GM08714 (cell line): ENCODE results near the gene PKP2.

Source experiments
- H3K4me3 ChIP-seq: fragments of 200-500 bp; sonication (Bioruptor generic); 2 replicates; pipeline ENCODE4 v1.5.1; 2014; ENCODE audit warnings: mild to moderate bottlenecking, low read length, inconsistent platforms
- ZNF274 ChIP-seq: IDR thresholded peaks from 2 replicates; pipeline ENCODE4 v1.6.1; 2012; ENCODE audit warnings: mild to moderate bottlenecking, low read depth, low read length

PKP2 gene

DNA sequence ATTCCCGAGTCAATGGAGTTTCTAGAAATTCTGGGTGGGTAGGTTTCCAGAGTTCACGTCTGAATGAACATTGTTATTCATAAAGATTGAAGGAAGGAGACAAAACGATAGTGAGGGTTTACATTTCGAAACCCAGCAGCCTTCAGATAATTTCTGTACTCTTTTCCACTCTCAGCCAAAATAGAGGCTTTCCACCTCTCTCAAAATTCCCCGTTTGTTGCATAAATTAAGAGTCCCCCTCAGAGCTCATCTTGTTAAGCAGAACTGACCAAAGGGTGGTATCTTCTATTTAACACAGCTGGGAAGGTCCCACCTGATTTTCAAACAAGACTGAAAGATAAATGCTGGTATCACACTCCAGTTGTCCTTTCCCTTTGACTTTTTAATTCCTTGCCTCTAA is 119.4 kb downstream of the PKP2 start:
- TF ChIP-seq ZNF274: no peak
- H3K4me3 ChIP-seq: no peak overlapping the region

DNA sequence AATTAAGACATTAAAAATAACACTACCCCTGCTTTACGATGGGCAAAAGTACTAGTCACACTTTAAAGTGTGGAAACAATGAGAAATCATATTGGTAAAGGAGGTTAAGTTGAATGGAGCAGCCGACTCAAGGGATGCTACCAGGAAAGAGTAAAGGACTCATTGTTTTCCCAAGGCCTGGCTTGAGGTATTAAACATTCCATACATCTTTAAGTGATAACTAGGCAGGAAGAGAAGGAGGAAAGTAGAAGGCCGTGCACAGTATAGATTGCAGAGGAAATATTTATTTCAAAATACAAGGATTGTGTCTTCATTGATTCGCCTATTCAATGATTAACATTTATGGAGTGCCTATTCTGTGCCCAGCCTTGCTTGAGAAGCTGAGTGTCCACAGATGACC is 120.3 kb downstream of the PKP2 start:
- no peak for TF ChIP-seq ZNF274
- no peak overlapping the region for H3K4me3 ChIP-seq

DNA sequence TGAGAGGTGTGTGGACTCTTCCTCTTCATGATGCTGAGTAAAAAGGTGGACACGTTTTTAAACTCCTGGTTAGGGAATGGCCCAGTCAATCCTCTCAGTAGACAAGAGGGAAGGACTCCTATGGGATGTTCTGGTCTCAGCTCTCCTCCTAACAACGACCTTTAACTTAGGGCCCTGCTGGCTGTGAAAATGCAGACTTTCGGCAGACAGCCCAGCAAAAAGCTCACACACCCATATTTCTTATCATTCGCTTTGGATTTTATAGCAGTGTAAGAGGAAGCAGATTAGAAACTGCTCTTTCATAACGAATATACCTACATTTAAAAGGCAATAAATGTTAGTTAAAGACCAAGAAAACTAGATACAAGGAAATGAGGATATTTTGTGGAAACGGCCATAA is 122.9 kb downstream of the PKP2 start:
- no peak for TF ChIP-seq ZNF274

DNA sequence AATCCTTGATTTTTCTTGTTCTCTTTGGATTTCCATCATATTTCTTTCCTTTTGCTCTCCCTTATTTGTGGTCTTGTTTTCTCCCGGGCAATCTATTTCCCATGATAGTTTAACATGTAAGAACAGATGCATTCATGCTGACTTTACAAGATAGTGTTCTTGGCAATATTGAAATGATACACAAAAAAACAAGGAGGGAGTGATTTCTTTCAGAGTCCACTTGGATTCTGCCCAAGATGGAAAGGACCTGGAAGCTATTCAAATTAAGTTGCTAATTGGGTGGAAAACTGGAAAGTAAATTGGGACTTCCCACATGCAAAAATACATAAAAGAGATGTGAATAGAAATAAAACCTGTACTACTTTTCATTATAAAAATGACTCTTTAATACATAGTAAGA is 126.4 kb downstream of the PKP2 start:
- no peak for TF ChIP-seq ZNF274

More for the DNA sequence above, 122.9 kb downstream of the PKP2 start:
- no peak overlapping the region for H3K4me3 ChIP-seq

DNA sequence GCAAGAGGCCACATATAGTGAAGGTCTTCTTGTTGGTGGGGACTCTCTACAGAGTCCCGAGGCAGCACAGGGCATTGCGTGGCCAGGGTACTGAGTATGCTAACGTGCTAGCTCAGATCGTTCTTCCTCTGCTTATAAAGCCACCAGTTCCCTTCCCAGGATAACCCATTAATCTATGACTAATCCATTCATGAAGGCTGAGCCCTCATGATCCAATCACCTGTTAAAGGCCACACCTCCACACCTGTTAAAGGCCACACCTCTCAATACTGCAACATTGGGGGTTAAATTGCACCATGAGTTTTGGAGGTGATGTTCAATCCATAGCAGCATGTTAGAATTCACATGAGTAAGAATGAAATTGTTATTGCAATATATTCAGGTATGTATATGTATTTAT is 128.1 kb downstream of the PKP2 start:
- no peak overlapping the region for H3K4me3 ChIP-seq
- no peak for TF ChIP-seq ZNF274

More for the DNA sequence above, 126.4 kb downstream of the PKP2 start:
- no peak overlapping the region for H3K4me3 ChIP-seq

DNA sequence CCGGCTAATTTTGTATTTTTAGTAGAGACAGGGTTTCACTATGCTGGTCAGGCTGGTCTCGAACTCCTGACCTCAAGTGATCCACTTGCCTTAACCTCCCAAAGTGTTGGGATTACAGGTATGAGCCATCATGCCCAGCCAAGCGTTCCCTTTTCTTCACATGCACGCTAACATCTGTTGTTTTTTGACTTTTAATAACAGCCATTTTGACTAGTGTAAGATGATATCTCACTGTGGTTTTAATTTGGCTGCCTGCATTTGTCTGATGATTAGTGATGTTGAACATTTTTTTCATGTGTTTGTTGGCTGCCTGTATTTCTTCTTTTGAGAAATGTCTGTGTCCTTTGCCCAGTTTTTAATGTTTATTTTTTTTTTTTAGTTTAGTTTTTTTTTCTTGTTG is 130.7 kb downstream of the PKP2 start:
- H3K4me3 ChIP-seq: no peak overlapping the region
- TF ChIP-seq ZNF274: no peak

DNA sequence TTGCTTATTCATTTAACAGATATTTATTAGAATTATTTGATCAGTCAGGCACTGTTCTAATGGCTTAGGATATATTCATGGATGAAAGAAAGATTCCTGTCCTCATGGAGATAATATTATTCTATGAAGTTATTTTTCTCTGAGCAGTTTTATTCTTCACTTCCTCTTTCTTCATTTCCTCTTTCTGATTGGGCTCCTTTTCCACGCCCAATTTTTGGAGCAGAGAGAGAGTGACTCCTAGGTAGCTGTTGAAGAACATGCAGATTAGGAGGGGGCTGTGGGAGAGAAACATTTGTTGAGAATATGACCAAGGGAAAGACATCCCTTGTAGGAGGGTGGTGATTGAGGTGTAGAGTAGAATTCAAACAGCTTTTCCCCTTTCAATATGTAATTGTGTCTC is 134.9 kb downstream of the PKP2 start:
- H3K4me3 ChIP-seq: no peak overlapping the region
- TF ChIP-seq ZNF274: no peak

DNA sequence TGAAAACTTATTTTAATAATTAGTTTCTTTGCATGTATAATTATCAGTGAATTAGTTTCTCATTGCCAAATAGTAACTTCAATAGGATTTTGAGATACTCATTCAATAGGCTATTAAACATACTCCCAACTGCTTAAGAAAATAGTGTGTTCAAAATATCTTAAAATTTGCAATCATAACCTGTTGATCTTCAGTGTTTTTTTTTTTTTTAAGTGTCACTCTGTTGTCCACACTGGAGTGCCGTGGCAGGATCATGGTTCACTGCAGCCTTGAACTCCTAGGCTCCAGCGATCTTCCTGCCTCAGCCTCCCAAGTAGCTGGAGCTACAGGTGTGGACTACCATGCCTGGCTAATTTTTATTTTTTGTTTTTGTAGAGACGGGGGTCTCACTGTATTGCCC is 139.4 kb downstream of the PKP2 start:
- TF ChIP-seq ZNF274: no peak
- H3K4me3 ChIP-seq: no peak overlapping the region

DNA sequence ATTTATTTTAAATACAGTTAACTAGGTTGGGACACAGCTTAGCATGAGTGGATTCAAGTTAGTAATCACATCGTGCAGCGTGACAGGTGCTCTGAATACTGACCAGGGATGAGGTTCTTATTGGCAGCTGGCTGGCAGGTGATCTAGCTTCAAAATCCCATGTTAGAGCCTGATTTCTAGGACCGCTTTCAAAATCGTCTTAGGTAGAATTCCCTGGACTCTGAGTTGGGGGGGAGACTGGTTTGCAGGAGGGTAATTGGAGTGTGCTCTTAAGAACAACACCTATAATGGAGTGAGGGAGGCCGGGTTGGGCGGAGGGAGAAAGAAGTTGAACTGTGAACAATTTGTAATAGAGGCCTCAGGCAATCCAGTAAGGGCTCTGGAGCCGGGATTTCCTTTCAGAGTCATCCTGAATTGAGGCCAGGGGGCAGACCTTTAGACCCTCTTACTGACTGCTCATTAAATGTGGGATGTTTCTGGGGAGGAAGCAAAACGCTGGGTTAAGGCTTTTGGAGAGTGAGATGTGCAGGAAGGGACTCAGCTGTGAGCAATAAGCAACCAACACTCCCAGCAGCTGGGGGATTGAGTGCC is 140.0 kb downstream of the PKP2 start:
- no peak for TF ChIP-seq ZNF274
- H3K4me3 ChIP-seq: peak overlapping the region; percentile 83; the same call in 1 of the 2 replicates

DNA sequence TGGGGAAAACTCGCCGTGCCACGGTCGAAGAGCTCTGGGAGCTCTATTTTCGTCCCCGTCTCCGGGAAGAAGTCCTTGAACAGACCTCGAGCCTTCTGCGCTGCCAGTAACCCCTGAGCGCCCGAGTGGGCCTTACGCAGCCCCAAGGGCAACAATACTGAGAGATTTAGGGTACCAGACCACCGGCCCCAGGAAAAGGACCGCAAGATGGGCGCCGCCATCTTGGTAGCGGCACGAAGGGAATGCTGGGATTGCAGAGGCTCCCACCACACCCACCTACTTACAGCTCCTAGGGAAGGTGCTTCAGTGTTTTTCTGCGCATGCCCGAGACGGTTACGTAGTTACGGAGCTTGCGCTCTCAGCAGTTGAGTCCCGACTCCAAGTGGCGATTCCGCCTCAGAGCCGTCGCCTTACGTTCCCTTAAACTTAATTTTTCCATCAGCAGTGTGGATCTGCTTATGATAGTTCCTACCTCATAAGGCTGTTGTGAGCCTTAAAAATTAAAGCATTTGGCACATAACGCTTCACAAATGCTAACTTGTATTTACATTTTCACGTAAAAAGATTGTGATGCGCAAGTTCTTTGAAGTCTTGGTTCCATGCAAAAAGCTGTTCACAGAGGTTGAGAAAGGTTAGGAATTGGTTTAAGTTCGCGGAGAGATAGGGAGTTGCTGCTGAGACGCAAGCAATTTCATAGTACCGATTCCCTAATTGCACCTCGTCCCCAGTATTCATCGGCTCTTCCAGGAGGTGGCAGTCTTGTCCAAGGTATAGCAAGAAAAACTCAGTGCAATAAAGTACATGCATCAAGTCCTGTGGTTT is 140.7 kb downstream of the PKP2 start, which contains the start of gene YARS2:
TSS of gene YARS2 (minus strand) at position 244 of the 822 bp plus-strand sequence. CDS start at position 221, 23 bp downstream.
- no peak for TF ChIP-seq ZNF274
- peak within 1 kb of the TSS; percentile 83 for H3K4me3 ChIP-seq

DNA sequence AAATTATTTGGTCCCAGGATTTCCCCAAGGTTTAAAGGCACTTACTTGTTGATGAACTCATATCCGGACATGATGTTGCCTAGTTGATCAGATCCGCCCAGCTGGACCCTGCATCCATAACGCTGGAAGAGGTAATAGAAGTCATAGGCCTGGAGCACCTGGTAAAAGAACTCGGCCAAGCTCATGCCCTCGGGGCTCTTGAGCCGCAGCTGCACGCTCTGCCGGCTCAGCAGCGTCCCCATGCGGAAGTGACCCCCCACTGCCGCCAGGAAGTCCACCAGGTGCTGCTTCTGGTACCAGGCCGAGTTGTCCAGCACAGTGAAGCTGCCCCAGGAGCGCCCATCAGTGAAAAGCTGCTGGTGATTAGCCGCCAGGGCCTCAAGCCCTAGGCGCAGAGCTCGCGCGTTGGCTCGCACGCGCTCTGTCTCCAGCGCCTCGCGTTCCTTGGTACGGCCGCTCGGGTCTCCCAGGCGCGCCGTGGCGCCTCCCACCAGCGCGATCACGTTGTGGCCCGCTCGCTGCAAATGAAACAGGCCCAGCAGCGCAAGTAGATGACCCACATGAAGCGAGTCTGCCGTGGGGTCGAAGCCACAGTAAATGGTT is 141.4 kb downstream of the PKP2 start:
- TF ChIP-seq ZNF274: no peak
- peak overlapping the region; percentile 83 for H3K4me3 ChIP-seq

DNA sequence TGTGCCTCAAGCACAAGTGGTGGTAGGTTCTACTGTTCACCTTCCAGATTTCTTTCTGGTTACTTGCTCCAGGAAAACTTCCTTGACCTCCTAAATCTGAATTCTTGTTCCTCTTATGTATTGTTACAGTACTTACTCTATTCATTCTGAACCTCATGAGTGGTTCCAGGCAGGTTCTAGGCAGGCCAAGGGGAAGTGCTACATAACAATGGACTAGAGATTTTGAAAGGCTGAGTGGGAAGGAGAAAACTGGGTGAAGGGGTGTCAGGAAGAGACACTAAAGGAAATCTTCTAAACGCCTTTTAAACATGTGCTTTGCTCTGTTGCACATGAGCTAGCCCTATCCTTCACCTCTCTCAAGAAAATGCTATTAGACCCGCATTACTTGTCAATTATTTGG is 142.5 kb downstream of the PKP2 start:
- H3K4me3 ChIP-seq: peak overlapping the region; percentile 83
- no peak for TF ChIP-seq ZNF274

DNA sequence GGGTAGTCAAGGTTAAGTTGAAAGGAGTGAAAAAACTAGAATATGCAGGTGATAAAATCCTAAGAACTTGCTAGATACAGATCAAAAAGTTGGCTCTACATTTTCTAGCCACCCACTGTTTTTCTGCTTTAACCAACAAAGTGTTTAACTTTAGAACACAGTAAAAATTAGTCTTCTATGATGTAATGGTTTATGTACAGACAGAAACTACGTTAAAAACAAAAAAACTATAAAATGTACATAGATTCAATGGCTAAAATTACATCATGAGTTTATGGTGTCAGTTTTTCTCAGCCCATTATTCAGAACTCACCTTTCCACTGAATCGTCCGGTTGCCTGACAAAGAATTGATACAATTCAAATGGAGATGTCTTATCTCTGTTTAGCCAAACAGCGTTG is 143.0 kb downstream of the PKP2 start:
- no peak for TF ChIP-seq ZNF274
- peak overlapping the region; percentile 83; the same call in 1 of the 2 replicates for H3K4me3 ChIP-seq

DNA sequence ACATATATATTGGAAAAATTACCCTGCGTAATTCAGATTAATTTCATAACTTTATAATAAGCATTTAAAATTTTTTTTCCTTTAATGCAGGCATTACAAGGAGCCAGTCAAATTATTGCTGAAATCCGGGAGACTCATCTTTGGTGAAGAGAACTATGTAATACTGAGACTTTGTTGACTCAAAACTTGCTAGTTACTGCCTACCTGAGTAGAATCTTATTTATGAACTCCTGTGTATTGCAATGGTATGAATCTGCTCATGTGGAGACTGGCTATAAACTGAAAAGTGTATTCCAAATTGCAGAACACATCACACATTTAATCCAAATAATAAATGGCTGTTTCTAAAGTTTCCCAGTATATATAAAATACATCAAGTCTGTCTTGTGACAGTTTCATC is 153.3 kb downstream of the PKP2 start:
- TF ChIP-seq ZNF274: no peak
- H3K4me3 ChIP-seq: no peak overlapping the region

DNA sequence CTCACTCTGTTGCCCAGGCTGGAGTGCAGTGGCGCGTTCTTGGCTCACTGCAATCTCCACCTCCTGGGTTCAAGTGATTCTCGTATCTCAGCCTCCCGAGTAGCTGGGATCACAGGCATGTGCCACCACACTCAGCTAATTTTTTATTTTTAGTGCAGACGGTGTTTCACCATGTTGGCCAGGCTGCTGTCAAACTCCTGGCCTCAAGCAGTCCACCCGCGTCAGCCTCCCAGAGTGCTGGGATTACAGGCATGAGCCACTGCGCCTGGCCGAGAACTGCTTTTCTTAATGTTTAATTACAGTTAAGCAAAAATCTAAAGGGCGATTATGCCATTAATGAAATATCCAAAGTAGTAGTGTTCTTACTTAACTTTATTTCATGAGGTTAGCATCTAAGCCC is 154.4 kb downstream of the PKP2 start:
- no peak overlapping the region for H3K4me3 ChIP-seq
- no peak for TF ChIP-seq ZNF274
